ENCODE measurements around the gene LPIN1. TPM values are rescaled to one million over a fixed set of nuclear protein-coding genes. Genes with fewer than 3 reads are reported as not detected.

Gene LPIN1
- total RNA-seq, 3 donors from 2014 or later: 78.6 to 106 (median 82.6) TPM

Other genes with a start within 250 kb of the LPIN1 start
- gene GREB1, start 212.6 kb upstream of the LPIN1 start, total RNA-seq: 10 to 100 TPM in 2 of 3 donors, 1 to 10 TPM in 1; 5.4 to 83.6 (median 42.9) TPM
- under 1 TPM in 1 of 3 donors, not detected in 2; 0.32 TPM for gene NTSR2, start 76.4 kb upstream of the LPIN1 start, total RNA-seq

Measured in breast epithelium (tissue), 3 donors.